GDM1 (cell line): Measurements from ENCODE around the gene GRID2IP.

Source experiments
- DNase-seq: peaks from one replicate; lab custom pipeline; 2025; lab: John Stamatoyannopoulos, UW

Gene GRID2IP

GRCh38 chr7:6562106-6562505, 10.8 kb upstream of the GRID2IP start:
- no peak for DNase-seq

- no peak for DNase-seq
Measured at GRCh38 chr7:6559896-6560295, 8.6 kb upstream of the GRID2IP start.

GRCh38 chr7:6558837-6559236, 7.6 kb upstream of the GRID2IP start:
- DNase-seq: no peak

DNA sequence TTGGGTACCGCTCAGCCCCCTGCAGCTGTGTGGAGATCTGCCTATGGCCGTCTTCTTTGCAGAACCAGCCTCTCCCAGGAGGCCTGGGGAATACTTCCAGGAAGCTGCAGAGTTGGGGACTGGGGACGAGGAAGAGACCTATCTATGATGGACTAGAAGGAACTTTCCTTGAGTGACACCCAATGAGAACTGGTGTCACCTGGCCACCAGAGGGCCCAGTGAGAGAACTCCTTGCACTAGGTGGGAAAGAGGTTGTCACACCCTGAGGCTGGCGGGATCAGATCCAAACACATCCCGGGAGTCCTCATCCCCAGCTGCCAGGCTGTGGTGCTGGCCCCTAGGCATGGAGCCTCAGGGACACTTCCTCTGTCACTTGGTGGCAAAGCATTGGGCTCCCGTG, 4.9 kb upstream of the GRID2IP start:
- no peak for DNase-seq

DNA sequence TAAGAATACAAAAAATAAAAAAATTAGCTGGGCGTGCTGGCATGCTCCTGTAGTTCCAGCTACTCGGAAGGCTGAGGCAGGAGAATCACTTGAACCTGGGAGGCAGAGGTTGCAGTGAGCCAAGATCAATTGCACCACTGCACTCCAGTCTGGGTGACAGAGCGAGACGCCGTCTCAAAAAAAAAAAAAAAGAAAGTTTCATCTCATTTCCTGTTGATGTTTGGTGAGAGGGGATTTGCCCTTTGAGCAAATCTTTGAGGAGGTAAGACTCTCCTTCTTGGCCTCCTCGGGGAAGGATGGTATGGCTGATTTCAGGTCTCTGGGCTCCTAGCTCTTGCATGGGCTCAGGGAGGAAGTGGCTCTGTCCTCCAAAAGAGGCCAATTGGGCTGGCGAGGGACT, 3.6 kb upstream of the GRID2IP start:
- DNase-seq: no peak

- no peak for DNase-seq
Measured at GRCh38 chr7:6553448-6554044, 2.3 kb upstream of the GRID2IP start.

DNA sequence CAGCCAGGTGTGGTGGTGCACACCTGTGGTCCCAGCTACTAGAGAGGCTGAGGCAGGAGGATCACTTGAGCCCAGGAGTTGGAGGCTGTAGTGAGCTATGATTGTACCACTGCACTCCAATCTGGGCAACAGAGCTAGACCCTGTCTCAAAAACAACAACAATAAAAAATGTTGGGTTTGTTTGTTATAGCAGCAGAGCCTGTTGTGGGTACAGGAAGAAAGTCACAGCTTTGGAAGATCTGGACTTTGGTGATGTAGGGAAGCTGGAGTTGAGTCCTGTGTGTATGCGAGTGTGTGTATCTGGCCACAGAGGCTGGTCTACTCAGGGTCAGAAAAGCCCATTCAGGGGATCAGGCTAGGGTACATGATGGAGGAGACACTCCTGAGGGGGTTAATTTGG, 3.9 kb downstream of the GRID2IP start:
- DNase-seq: no peak

GRCh38 chr7:6546498-6547251, 4.6 kb downstream of the GRID2IP start:
- no peak for DNase-seq

GRCh38 chr7:6545398-6546126, 5.7 kb downstream of the GRID2IP start:
- no peak for DNase-seq

- no peak for DNase-seq
Measured at GRCh38 chr7:6542368-6542767, 8.9 kb downstream of the GRID2IP start.

DNA sequence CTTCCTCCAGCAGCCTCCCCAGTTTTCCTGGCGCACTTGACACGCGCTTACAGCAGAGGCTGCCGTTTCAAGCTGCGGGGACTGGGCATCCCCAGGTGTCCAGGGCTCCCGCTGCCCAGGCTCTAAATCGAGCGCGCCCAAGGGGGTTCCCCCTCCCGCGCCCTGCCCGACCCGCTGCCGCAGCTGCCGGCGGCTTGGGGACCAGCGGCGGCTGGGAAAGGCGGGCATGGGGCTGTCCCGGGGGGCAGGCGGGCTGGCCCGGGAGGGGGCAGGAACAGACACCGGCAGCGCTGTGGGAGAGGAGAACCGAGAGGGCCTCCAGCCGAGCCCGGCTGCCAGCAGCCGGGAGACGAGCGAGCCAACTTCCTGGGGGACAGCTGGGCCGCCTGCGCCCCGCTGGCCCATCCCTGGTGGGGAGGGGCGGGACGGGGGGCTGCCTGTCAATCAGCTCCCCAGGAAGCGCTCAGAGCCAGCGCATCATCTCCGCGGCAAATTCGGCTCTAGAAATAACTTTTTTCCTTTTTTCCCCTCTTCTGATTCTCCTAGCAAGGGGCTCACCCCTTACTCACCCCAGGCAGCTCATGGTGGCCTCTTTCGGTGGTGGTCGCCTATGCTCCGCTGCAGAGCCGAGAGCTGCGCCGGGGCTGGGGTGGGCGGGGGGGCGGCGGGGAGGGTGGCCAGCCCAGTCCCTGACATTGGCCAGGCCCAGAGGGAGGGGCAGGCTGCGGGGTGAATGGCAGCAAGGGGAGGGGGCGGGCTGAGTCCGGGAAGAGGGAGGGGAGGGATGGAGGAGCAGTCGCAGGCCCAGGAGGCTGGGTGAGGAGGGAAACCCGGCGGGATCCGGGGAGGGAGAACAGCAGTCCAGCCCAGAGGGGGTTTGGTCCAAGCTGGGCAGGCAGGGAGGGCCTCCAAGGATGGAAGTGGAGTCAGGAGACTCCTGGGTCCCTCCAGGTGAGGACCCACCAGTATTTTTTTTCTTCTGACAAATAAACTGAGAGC, 14.7 kb downstream of the GRID2IP start:
- DNase-seq: no peak

GRCh38 chr7:6533893-6534495, 17.3 kb downstream of the GRID2IP start:
- peak; percentile 14 for DNase-seq

DNA sequence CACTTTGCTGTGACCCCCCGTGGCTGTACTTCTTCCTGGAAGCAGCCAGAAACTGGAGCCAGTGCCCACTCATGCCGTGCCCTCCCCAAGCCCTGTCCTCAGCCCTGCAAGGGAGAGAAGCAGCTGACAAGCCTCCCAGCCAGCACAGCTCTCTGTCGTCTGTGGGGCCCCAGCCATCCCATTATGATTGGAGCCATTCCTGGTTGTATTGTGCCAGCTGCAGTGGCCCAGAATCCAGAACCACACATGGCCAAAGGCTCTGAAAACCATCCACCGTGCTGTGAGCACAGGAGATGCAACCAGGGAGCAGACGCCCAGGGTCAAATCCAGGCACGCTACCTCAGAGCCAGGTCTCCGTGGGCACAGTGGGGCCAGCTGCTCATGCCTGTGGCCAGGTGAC, 18.7 kb downstream of the GRID2IP start:
- no peak for DNase-seq

DNA sequence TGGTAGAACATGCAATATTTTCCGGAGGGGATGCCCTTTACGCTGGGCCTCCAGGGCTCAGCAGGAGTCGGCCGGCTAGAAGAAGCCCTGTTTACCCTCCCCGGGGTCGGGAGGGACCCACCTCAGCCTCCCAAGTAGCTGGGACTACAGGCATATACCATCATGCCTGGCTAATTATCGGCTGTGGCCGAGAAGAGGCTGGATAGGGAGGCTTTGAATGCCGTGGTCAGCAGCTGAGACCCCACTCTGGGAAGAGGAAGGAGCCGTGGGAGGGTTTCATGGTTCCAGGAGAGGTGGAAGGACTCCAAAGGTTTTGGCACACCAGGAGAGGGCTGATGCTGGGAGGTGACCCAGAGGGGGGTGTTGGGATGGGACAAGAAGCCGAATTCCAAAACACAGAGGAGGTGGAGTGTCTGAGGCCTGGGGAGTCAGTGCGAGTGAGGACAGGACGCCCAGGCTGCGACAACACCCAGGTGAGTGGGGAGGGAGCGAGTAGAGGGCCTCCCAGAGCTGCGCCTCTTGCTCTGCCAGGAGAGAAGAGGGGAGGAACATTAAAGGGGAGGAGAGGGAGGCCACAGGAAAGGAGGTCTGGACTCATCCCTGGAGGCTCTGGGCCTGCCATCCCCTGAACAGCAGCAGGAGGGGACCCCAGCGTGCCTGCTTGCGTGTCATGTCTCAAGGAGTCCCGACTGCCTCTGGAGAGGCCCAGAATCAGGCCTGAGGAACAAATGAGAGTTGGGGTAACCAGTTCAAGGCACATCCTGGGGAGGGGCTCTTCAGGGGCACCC, 19.6 kb downstream of the GRID2IP start:
- no peak for DNase-seq

- no peak for DNase-seq
Measured at GRCh38 chr7:6530626-6531491, 20.4 kb downstream of the GRID2IP start.

- no peak for DNase-seq
Measured at GRCh38 chr7:6529643-6530042, 21.6 kb downstream of the GRID2IP start.

DNA sequence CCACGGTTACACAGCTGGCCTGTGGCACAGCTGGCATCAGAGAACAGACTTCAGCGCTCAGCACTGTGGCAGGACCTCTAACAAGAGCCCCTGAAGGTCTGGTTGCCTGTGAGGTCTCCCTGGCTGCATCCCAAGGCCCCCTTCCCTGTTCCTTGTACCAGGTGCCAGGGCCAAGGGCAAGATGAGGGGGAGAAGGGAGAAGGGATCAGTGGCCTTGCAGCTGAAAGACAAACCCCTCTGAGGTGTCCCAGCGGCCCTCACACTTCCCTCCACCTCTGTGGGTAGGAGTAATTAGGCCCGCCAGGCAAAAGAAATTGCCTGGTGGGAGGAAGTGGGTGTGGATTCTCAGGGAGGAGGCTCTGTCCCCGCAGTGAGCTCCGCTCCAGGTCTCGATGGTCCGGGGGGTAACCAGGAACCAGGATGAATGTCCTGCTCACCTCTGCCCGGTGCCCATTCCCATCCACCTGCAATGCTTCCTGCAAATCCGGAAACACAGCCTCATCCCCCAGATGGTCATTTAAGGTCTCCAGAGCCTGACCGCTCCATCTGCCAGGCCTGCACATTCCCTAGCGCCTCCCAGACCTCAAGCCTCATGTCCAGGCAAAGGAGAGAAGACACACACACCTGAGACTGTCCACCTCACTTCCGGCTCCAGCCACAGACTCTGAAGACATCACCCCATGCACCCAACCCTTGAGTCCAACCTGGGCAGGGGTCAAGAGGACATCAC, 22.7 kb downstream of the GRID2IP start:
- DNase-seq: no peak

DNA sequence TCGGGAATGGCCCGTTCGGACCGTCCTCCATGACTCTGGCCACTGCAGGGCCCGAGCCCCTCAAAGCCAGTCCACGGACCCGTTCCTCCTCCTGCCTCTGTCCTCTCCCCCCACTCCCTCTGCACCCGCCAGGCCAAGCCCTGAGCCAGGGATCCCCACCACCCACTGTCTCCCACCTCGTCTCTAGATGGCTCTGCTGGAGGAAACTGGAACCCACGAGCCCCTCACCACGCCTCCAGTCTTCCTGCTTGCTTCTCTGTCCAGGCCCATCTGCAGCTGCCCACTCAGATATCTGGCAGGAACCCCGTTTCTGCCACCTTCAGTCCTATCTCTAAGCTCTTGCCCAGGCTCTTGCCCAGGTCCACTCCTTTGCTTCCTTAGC, 24.3 kb downstream of the GRID2IP start:
- no peak for DNase-seq
